ENCODE measurements around the gene HLCS. TPM values are rescaled to one million over a fixed set of nuclear protein-coding genes. Genes with fewer than 3 reads are reported as not detected.

Gene HLCS
- total RNA-seq, 2 donors from 2014 or later, result 40.9 to 41.8 TPM

DNA sequence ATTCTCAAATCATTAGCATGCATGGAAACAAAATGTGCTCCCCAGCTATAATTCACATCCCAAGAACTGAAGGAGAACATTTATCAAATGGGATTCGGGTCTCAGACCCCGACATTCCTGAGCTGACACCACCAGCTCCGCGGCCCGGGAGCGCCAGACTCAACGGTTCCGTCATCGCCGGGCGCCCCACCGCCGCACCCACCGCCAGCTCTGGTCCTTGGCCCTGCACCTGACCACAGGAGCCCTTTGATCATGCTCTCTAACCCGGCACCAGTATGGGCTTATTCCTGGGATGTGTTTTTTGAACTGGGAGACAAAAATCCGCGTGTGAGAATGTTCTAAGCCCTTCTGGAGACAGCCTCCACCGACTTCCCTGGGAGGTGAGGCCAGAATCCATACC is 43.6 kb downstream of the HLCS start:
- 92% methylated on average over 18 of the region's 18 CpGs for WGBS
- H3K4me3 ChIP-seq, result no peak overlapping the region
- intact Hi-C loops (cut with DNase I), result loop anchor here (10.0 kb wide), 2 partner anchors 62 to 498 kb away; no protein-coding TSS in a partner anchor
- no peak for TF ChIP-seq POLR2AphosphoS5 (IDR thresholded peaks at IDR 0.05)
- TF ChIP-seq POLR2A (IDR thresholded peaks at IDR 0.05), result no peak
- TF ChIP-seq, protein P1, sequence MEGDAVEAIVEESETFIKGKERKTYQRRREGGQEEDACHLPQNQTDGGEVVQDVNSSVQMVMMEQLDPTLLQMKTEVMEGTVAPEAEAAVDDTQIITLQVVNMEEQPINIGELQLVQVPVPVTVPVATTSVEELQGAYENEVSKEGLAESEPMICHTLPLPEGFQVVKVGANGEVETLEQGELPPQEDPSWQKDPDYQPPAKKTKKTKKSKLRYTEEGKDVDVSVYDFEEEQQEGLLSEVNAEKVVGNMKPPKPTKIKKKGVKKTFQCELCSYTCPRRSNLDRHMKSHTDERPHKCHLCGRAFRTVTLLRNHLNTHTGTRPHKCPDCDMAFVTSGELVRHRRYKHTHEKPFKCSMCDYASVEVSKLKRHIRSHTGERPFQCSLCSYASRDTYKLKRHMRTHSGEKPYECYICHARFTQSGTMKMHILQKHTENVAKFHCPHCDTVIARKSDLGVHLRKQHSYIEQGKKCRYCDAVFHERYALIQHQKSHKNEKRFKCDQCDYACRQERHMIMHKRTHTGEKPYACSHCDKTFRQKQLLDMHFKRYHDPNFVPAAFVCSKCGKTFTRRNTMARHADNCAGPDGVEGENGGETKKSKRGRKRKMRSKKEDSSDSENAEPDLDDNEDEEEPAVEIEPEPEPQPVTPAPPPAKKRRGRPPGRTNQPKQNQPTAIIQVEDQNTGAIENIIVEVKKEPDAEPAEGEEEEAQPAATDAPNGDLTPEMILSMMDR (IDR thresholded peaks at IDR 0.05), result no peak
- no peaks in the 10 kb centered on the region for H3K27me3 ChIP-seq (replicated peaks; ENCODE audit: insufficient read depth)
- peaks cover 6% of the 10 kb centered on the region for H3K4me1 ChIP-seq (replicated peaks)
- no peak overlapping the region for H3K27ac ChIP-seq
- no peak for DNase-seq (ENCODE audit: low spot score)
- H3K9me3 ChIP-seq, result no peaks in the 10 kb centered on the region
- no peaks in the 10 kb centered on the region for H3K36me3 ChIP-seq

DNA sequence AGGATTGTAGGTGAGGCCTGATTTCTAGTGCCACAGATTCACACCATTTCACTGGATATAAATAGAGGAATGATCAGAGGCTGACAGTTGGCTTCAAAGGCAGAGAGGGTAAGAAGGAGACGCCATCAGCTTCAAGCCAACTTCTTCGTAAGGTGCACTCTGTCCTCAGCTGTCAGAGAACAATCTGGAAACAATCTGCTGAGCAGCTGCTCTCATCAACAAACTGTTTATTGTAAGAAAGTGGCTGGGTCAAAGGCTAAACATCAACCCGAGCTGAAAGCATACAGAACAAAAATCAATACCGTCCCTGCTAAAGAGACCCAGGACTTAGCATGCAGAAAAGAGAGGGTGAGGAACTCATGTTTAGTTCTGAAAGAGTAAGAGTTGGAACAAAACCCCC is 48.2 kb downstream of the HLCS start:
- Histone ChIP-seq H3K36me3 (no peaks in the 10 kb centered on the region), H3K9me3 (no peaks in the 10 kb centered on the region), H3K4me3 (no peak overlapping the region), H3K27ac (peak overlapping the region; percentile 26 to 48), H3K27me3 (replicated peaks; ENCODE audit: insufficient read depth) (no peaks in the 10 kb centered on the region), H3K4me1 (replicated peaks) (peaks cover 10% of the 10 kb centered on the region)
- TF ChIP-seq POLR2AphosphoS5 (IDR thresholded peaks at IDR 0.05) (no peak), POLR2A (IDR thresholded peaks at IDR 0.05) (no peak)
- TF ChIP-seq, protein P1 (IDR thresholded peaks at IDR 0.05), result no peak
- 74% methylated on average over 4 of the region's 4 CpGs for WGBS
- intact Hi-C loops (cut with DNase I), result loop anchor here (5.0 kb wide), 1 partner anchor 166 kb away; no protein-coding TSS in a partner anchor
- no peak for DNase-seq (ENCODE audit: low spot score)

DNA sequence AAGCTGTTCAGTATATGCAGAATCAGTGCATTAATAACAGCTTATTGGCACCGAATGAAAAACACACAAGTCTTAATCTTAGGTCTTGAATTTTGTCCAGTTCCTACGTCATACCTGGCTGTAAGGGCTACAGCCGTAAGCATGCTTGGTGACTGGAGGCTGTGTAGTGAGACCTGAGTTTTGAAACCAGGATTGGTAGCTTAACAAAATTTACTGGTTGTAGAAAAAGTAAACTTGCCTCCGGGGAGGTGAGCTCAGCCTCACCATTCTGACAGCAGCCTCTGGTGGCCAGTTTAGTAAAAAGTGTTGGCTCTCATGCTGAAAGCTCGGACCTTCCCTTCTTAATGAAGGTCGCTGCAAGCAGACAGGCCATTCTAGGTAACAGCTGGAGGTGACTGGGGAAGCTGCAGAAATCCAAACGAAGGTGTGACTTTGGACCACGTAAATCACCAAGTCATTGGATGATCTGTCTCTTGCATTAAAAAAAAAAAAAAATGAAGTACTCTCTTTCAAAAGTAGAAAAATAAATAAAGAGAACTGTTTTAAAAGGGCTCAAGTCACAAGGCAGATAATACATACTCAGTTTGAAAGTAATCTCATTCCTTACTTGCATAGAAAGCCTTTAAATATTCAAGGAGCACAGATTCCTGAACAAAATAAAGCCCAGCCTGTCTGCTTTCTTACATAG is 48.9 kb downstream of the HLCS start:
- H3K36me3 ChIP-seq, result no peaks in the 10 kb centered on the region
- H3K27me3 ChIP-seq (replicated peaks; ENCODE audit: insufficient read depth), result no peaks in the 10 kb centered on the region
- peak overlapping the region; percentile 26 to 48 for H3K27ac ChIP-seq
- DNase-seq (ENCODE audit: low spot score), result peak; percentile 49
- H3K4me1 ChIP-seq (replicated peaks), result peaks cover 10% of the 10 kb centered on the region
- TF ChIP-seq POLR2AphosphoS5 (IDR thresholded peaks at IDR 0.05), result peak; percentile 71
- TF ChIP-seq POLR2A (IDR thresholded peaks at IDR 0.05), result no peak
- TF ChIP-seq, protein P1 (IDR thresholded peaks at IDR 0.05), result peak in 3 of 4 experiments; percentile 48 to 74 (median 62)
- intact Hi-C loops (cut with DNase I), result loop anchor here (5.0 kb wide), 1 partner anchor 165 kb away; no protein-coding TSS in a partner anchor
- WGBS, result 41% methylated on average over 8 of the region's 8 CpGs
- H3K9me3 ChIP-seq, result no peaks in the 10 kb centered on the region
- no peak overlapping the region for H3K4me3 ChIP-seq

DNA sequence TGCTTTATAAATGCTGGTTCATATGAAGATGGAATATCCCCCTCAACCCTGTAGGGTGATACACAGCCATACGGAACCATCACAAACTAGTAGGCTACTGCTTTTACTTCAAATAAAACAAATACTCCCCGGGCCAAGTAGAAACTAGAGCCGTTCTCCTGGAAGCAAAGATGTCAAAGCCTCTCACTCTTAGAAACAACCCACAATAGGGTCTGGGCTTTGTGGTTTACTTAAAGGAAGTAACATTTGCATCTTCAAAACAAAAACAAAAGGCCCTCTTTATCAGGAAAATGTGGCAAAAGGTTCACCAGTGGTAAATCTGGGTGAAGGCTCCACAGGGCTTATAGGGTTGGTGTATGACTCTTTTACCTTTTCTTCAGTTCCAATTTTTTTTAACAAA is 49.8 kb downstream of the HLCS start:
- intact Hi-C loops (cut with DNase I), result loop anchor here (5.0 kb wide), 1 partner anchor 164 kb away; no protein-coding TSS in a partner anchor
- Histone ChIP-seq H3K4me1 (replicated peaks) (peaks cover 10% of the 10 kb centered on the region), H3K9me3 (no peaks in the 10 kb centered on the region), H3K27ac (peak overlapping the region; percentile 26 to 48), H3K27me3 (replicated peaks; ENCODE audit: insufficient read depth) (no peaks in the 10 kb centered on the region), H3K4me3 (no peak overlapping the region), H3K36me3 (no peaks in the 10 kb centered on the region)
- 88% methylated on average over 3 of the region's 3 CpGs for WGBS
- DNase-seq (ENCODE audit: low spot score), result no peak
- TF ChIP-seq, protein P1 (IDR thresholded peaks at IDR 0.05), result no peak
- TF ChIP-seq POLR2A (IDR thresholded peaks at IDR 0.05) (no peak), POLR2AphosphoS5 (IDR thresholded peaks at IDR 0.05) (no peak)

Data from prostate gland (tissue), 2 donors.